ENCODE results near the gene COG6. TPM values are rescaled to one million over a fixed set of nuclear protein-coding genes. Genes with fewer than 3 reads are reported as not detected.

COG6 gene
- total and polyA plus RNA-seq, 2 of the 4 experiments (the other 2 are of a cell fraction) = 22.8 to 37.5 TPM

DNA sequence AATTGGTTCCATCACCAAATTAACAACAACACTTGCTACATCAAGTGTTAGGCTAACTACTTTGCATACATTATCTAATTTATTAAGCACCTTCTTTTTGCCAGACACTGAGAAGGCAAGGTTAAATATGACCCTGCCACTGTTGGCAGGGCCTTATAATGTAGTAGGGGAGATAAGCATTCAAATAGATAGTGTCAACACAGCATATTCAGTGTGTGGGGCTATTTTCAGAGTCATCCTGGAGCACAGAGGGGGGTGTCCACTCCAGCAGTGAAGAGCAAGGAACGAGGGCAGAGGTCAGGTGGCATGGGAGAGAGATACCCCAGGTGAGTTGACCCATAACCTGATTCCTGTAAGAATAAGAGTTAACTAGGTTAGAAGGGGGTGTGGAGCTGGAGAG lies 121.6 kb downstream of the COG6 start:
- no peak for ATAC-seq (ENCODE audit: low read depth)
- in situ Hi-C loops (cut with MboI; ENCODE audit: low sequenced_read_pairs) = no loop called here

More for the DNA sequence above, 121.6 kb downstream of the COG6 start:
- Histone ChIP-seq H3K9me3 (ENCODE audit: control insufficient read depth, insufficient read depth, low read length) (no peaks in the 10 kb centered on the region), H4K8ac (ENCODE audit: low read depth in 2 of 2, low read length in 2 of 2) (peak overlapping the region in 1 of 2 experiments; percentile 11; a peak in 1 of 4 replicates), H3K9ac (ENCODE audit: low read depth, low read length) (no peak overlapping the region), H3K4me1 (ENCODE audit: control insufficient read depth, insufficient read depth, low read length) (peaks cover 8% of the 10 kb centered on the region), H2AFZ (replicated peaks; ENCODE audit: low read length, poor library complexity) (peak overlapping the region; percentile 9), H2AK9ac (replicated peaks; ENCODE audit: low read depth, low read length, poor library complexity) (no peak overlapping the region), H3K27ac (ENCODE audit: insufficient read depth, low read length) (no peak overlapping the region), H3K23ac (ENCODE audit: low read depth, low read length) (no peak overlapping the region), H4K5ac (ENCODE audit: low read depth, low read length) (no peak overlapping the region; the same call in 1 of the 2 replicates), H3K14ac (replicated peaks; ENCODE audit: low read depth, low read length) (no peak overlapping the region), H2BK5ac (ENCODE audit: low read depth, low read length, poor library complexity, severe bottlenecking) (peak overlapping the region; percentile 46), H3K18ac (ENCODE audit: low read depth, low read length) (no peak overlapping the region), H3K36me3 (ENCODE audit: control insufficient read depth, insufficient read depth, low read length) (no peaks in the 10 kb centered on the region), H3K79me1 (ENCODE audit: low read depth in 1 of 2, low read length in 2 of 2) (no peaks in the 10 kb centered on the region), H3K4ac (ENCODE audit: low read depth, low read length) (peak overlapping the region; percentile 56), H3K4me2 (ENCODE audit: low read depth, low read length) (peak overlapping the region; percentile 6; the same call in 1 of the 2 replicates), H3K27me3 (ENCODE audit: control insufficient read depth, insufficient read depth, low read length) (no peaks in the 10 kb centered on the region), H3K56ac (ENCODE audit: extremely low read depth, insufficient read depth, low read length) (no peak overlapping the region), H4K20me1 (ENCODE audit: insufficient read depth, low read length) (no peaks in the 10 kb centered on the region), H3K9me1 (ENCODE audit: insufficient read depth, low read length) (peaks cover 6% of the 10 kb centered on the region; the same call in 1 of the 2 replicates), H4K91ac (ENCODE audit: insufficient read depth, low read depth, low read length) (no peak overlapping the region), H2BK15ac (ENCODE audit: low read depth, low read length) (peak overlapping the region; percentile 41; the same call in 1 of the 3 replicates), H2BK20ac (ENCODE audit: low read depth, low read length) (peak overlapping the region; percentile 4; the same call in 1 of the 2 replicates), H2AK5ac (ENCODE audit: low read depth, low read length) (peak overlapping the region; percentile 43; the same call in 1 of the 2 replicates), H3K4me3 (ENCODE audit: insufficient read depth, low read depth, low read length) (no peak overlapping the region), H2BK120ac (ENCODE audit: low read depth, low read length) (peak overlapping the region; percentile 25; the same call in 1 of the 2 replicates)
- BruUV-seq (replicated peaks) = no TSS peak
- CTCF ChIA-PET = interaction anchor here (1.0 to 1.7 kb wide), 2 partner anchors 11 to 460 kb away, joined by 3 to 4 read pairs; no protein-coding TSS in a partner anchor
- TF ChIP-seq MAFK (IDR thresholded peaks at IDR 0.05; ENCODE audit: low read depth, low read length) = peak; percentile 48
- TF ChIP-seq, protein P1, sequence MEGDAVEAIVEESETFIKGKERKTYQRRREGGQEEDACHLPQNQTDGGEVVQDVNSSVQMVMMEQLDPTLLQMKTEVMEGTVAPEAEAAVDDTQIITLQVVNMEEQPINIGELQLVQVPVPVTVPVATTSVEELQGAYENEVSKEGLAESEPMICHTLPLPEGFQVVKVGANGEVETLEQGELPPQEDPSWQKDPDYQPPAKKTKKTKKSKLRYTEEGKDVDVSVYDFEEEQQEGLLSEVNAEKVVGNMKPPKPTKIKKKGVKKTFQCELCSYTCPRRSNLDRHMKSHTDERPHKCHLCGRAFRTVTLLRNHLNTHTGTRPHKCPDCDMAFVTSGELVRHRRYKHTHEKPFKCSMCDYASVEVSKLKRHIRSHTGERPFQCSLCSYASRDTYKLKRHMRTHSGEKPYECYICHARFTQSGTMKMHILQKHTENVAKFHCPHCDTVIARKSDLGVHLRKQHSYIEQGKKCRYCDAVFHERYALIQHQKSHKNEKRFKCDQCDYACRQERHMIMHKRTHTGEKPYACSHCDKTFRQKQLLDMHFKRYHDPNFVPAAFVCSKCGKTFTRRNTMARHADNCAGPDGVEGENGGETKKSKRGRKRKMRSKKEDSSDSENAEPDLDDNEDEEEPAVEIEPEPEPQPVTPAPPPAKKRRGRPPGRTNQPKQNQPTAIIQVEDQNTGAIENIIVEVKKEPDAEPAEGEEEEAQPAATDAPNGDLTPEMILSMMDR (conservative IDR thresholded peaks at IDR 0.05; ENCODE audit: low read depth, low read length) = no peak
- intact Hi-C loops (cut with micrococcal nuclease) (loop anchor here (10.0 kb wide), 2 partner anchors 168 to 908 kb away; no protein-coding TSS in a partner anchor), dilution Hi-C loops (cut with HindIII; ENCODE audit: low sequenced_read_pairs, unreplicated experiment) (no loop called here)
- DNase-seq = no peak
- WGBS, 2 experiments (ENCODE audit: extremely low coverage in 2 of 2, insufficient read length in 1 of 2) = 83% methylated on average over 1 of the region's 1 CpG; no CpG with 5 or more reads in 1 of the 2 experiments
- POLR2A ChIA-PET (ENCODE audit: unreplicated experiment) = no interaction called here

Data from IMR-90 (cell line).